Measurements from ENCODE around the gene NCAN. TPM values are rescaled to one million over a fixed set of nuclear protein-coding genes. Genes with fewer than 3 reads are reported as not detected.
"Not testable (repeated sequence)": the region's sequence is repeated elsewhere in the genome, so short reads cannot be mapped to it uniquely, and the experiment has no call there.

The NCAN gene
- total RNA-seq, 1 donor from 2014 or later, result not detected

GRCh38 chr19:19223636-19224035 lies 11.9 kb downstream of the NCAN start:
- DNase-seq (ENCODE audit: extremely low read depth, low read depth, low spot score), result no peak

DNA sequence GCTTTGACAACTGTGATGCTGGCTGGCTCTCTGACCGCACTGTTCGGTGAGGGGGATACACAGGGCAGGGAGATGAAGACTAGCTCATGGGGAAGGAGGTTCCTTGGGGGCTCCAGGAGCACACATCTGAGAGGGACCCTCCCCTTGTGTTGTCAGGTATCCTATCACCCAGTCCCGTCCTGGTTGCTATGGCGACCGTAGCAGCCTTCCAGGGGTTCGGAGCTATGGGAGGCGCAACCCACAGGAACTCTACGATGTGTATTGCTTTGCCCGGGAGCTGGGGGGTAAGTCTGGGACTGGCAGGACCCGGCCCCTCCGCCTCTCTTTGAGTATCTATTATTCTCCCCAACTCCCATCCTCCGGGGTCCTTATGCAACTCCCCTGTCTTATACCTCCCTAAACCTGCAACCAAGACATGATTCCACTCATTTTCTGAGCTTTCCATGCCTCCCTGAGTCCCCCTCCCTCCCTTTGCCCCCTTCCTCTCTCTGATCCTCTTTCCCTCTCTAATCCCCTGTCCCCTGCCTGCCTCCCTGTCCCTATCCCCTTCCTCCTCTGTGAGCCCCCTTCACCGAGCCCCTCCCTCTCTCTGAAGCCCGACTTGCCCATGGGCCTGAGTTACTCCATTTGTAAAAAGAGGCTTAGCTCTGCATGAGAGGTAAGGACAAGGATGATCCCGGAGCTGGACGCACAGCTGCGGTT lies 12.5 kb downstream of the NCAN start:
- DNase-seq (ENCODE audit: extremely low read depth, low read depth, low spot score), result no peak

DNA sequence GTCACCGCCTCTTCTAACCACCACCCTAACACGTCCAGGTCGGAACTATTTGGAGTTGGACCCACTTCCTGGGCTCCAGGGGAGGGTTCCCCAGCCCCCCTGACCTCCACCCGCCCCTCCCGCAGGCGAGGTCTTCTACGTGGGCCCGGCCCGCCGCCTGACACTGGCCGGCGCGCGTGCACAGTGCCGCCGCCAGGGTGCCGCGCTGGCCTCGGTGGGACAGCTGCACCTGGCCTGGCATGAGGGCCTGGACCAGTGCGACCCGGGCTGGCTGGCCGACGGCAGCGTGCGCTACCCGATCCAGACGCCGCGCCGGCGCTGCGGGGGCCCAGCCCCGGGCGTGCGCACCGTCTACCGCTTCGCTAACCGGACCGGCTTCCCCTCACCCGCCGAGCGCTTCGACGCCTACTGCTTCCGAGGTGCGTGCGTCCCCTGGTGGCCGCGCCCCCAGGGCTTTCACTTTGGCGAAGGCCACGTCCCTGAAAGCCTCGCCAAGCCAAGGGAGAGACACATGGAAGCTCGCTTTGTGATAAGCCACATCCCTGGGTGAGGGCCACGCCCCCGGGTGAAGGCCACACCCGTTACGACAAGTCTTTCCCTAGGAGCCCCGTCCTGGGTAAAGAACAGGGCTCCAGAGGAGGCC lies 13.2 kb downstream of the NCAN start:
- no peak for DNase-seq (ENCODE audit: extremely low read depth, low read depth, low spot score)

DNA sequence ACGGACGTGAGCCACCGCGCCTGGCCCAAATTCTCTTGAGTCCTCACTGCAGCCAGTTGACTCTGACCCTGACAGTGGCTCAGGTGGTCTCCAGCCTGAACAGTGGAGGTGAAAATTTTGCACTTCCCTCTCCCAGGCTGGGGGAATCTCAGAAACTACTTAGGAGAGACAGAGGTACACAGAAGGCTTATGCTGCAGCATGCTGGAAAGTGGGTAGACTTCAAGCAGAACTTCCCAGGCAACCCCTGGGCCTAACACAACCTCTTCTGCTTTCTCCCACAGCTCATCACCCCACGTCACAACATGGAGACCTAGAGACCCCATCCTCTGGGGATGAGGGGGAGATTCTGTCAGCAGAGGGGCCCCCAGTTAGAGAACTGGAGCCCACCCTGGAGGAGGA lies 14.4 kb downstream of the NCAN start:
- DNase-seq (ENCODE audit: extremely low read depth, low read depth, low spot score), result no peak

- no peak for DNase-seq (ENCODE audit: extremely low read depth, low read depth, low spot score)
Observed at GRCh38 chr19:19226663-19227062, 14.9 kb downstream of the NCAN start.

DNA sequence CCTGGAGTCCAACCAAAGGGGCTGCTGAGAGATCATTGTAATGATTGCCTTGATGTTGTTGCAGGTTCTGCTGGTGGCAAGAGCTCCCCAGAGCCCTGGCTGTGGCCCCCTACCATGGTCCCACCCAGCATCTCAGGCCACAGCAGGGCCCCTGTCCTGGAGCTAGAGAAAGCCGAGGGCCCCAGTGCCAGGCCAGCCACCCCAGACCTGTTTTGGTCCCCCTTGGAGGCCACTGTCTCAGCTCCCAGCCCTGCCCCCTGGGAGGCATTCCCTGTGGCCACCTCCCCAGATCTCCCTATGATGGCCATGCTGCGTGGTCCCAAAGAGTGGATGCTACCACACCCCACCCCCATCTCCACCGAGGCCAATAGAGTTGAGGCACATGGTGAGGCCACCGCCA lies 15.5 kb downstream of the NCAN start:
- no peak for DNase-seq (ENCODE audit: extremely low read depth, low read depth, low spot score)

DNA sequence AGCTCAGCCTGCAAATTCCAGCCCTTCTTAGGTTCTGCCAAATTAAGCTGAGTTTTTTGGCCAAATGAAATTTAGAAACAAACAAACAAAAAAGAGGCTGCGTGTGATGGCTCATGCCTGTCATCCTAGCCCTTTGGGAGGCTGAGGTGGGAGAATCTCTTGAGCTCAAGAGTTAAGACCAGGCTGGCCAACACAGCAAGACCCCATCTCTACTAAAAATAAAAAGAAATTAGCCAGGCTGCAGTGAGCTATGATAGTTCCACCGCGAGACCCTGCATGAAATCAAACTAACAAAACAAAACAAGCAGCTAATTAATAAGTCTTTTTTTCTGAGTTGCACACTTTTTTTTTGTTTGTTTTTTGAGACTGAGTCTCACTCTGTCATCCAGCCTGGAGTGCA lies 17.9 kb downstream of the NCAN start:
- DNase-seq (ENCODE audit: extremely low read depth, low read depth, low spot score), result no peak

DNA sequence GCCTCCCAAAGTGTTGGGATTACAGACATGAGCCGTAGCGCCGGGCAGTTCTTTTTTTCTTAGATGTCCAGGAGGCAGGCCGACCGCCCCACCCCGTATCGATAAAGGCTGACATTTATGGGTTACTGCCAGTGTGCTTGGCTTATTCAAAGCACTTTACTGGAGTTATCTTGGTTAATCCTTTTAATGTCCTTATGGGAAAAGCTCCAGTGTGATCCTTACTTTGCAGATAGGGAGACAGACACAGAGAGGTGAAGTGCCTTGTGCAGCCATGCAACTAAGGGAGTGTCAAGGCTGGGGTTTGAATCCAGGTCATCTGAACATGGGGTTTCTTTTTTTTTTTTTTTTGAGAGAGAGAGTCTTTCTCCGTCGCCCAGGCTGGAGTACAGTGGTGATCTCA lies 19.2 kb downstream of the NCAN start:
- no peak for DNase-seq (ENCODE audit: extremely low read depth, low read depth, low spot score)

- DNase-seq (ENCODE audit: extremely low read depth, low read depth, low spot score), result no peak
Observed at GRCh38 chr19:19232261-19232721, 20.5 kb downstream of the NCAN start.

GRCh38 chr19:19234220-19234816 lies 22.6 kb downstream of the NCAN start:
- no peak for DNase-seq (ENCODE audit: extremely low read depth, low read depth, low spot score)

DNA sequence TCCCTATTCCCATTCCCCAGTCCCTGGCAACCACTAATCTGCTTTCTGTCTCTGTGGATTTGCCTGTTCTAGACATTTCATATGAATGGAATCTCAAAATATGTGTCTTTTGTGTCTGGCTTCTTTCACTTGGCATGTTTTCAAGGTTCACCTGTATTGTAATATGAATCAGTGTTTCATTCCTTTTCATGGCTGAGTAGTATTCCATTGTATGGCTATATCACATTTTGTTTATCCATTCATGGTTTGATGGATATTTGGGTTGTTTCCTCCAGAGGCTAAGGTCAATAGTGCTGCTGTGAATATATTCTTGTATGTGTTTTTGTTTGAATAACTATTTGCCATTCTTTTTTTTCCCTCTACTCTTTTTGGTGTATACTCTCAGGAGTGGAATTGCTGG lies 24.4 kb downstream of the NCAN start:
- no peak for DNase-seq (ENCODE audit: extremely low read depth, low read depth, low spot score)

DNA sequence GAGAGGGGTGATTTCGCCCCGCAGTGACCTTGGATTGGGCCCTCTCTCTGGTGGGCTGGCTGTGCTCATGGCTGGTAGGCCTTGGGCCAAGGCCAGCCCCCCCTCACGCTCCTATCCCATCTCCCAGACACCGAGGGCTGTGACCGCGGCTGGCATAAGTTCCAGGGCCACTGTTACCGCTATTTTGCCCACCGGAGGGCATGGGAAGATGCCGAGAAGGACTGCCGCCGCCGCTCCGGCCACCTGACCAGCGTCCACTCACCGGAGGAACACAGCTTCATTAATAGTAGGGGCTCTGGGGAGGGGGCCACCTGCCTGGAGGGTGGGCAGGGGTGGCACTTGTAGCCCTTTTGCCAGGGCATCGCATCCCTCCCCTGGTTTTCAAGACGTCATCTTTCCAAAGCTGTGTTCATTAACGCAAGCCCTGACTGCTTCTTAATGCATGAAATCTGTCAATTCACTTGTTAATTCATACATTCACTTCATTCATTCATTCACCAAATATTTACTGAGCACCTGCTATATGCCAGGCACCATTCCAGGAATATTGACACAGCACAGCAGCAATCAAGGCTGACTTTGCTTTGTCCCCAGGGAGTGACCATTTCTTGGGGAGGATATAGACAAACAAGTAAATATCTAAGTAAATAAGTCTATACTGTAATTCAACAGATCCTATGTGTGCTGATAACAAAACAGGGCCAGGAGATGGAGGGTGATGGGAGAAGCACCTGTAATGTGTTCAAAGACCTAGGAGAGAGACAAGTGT lies 26.6 kb downstream of the NCAN start:
- DNase-seq (ENCODE audit: extremely low read depth, low read depth, low spot score), result no peak

DNA sequence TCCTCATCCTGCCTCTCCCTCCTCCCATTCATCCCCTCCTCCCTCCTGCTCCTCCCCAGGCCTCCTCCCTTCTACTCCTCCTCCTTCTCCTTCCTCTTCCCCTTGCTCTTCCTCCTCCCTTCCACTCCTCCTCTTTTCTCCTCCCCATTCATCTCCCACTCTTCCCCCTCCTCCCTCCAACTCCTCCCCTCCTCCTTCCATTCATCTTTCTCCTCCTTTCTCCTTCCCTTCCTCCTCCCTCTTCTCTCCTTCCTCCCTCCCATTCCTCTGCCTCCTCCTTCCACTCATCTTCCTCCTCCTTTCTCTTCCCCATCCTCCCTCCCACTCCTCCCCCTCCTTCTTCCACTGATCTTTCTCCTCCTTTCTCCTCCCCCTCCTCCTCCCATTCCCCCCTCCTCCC lies 27.9 kb downstream of the NCAN start:
- DNase-seq (ENCODE audit: extremely low read depth, low read depth, low spot score), result no peak

GRCh38 chr19:19240476-19240875 lies 28.7 kb downstream of the NCAN start:
- DNase-seq (ENCODE audit: extremely low read depth, low read depth, low spot score), result no peak

GRCh38 chr19:19250196-19250801 lies 38.5 kb downstream of the NCAN start:
- no peak for DNase-seq (ENCODE audit: extremely low read depth, low read depth, low spot score)

DNA sequence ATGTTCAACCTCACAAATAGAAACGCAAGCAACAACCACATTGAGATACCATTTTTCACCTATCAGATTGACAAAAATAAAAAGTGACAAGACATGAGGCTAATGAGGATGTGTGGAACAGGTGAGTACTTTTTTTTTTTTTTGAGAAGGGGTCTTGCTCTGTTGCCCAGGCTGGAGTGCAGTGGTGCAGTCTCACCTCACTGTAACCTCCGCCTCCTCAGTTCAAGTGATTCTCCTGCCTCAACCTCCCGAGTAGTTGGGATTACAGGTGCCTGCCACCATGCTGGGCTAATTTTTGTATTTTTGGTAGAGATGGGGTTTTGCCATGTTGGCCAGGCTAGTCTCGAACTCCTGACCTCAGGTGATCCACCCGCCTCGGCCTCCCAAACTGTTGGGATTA lies 41.7 kb downstream of the NCAN start:
- not testable (repeated sequence) for DNase-seq (ENCODE audit: extremely low read depth, low read depth, low spot score)

DNA sequence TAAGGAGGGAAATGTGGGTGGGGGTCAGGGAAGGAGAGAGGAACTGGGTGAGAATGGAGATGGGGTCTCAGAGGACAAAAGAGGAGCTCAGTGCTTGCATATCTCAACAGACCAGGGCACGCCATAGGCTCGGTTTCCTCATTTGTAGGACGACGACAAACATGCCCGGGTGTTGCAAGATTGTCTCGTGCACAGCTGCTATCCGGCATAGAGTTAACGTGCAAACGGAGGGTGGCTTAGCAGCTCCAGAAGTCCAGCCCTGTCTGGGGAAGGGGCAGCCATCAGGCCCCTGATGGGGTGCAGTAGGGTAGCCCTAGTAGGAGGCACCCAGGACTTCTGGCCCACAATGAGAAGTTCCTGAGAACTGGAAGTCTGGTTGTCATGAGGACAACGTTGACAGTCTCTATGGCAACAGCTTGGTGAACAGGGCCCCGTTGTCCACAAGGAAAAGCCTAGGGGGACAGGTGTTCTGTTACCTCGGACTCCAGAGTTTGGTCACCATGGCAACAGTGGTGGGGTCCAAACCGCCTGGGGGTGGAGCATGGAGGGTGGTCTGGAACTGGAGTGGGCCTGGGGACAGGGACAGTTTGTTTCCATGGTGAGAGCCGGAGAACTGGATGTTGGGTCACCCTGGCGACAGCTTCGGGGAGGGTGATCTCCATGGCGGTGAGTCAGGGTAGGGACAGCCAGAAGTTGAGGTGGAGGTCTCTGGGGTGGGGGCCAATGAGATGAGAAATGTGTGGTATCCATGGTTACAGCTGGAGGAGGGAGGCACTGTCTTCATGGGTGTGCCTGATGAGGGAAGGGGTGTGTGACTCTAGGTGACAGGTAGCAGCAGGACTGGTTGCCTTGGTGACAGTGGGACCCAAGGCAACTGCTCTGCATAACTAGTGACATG lies 44.6 kb downstream of the NCAN start:
- no peak for DNase-seq (ENCODE audit: extremely low read depth, low read depth, low spot score)

- DNase-seq (ENCODE audit: extremely low read depth, low read depth, low spot score), result no peak
Observed at GRCh38 chr19:19257137-19257536, 45.4 kb downstream of the NCAN start.

GRCh38 chr19:19257836-19258588 lies 46.3 kb downstream of the NCAN start:
- no peak for DNase-seq (ENCODE audit: extremely low read depth, low read depth, low spot score)

Data from glomerular endothelial cell (primary cell).